Lung microvascular endothelial cell (primary cell): ENCODE data around the gene PLP2. TPM values are rescaled to one million over a fixed set of nuclear protein-coding genes. Genes with fewer than 3 reads are reported as not detected.

Experiments
- DNase-seq, 2 donors: peaks; one replicate each; pipeline versions ENCODE4 v3.0.0 to v3.0.0-alpha.2; 2010; ENCODE audit warnings: low read depth in 2 of 2
- total RNA-seq: library from RNA; depleted of rRNA; stranded (reverse); fragments of >200 nt; gene quantifications from 2 replicates; pipeline ENCODE4 v1.2.1, GENCODE V29; 2014

PLP2 gene
- total RNA-seq, 1 donor from 2014 or later = 6.7 TPM

- peak; percentile 57 to 73 for DNase-seq
Observed at GRCh38 chrX:49186125-49187027, 14.7 kb downstream of the PLP2 start, which contains the start of gene PRICKLE3. Gene PRICKLE3 (minus strand): TSS chrX:49186373. CDS start chrX:49186297, 76 bp downstream.

GRCh38 chrX:49187028-49187394, 15.3 kb downstream of the PLP2 start:
- DNase-seq = no peak

- DNase-seq = no peak
Observed at GRCh38 chrX:49187526-49187925, 15.8 kb downstream of the PLP2 start.

DNA sequence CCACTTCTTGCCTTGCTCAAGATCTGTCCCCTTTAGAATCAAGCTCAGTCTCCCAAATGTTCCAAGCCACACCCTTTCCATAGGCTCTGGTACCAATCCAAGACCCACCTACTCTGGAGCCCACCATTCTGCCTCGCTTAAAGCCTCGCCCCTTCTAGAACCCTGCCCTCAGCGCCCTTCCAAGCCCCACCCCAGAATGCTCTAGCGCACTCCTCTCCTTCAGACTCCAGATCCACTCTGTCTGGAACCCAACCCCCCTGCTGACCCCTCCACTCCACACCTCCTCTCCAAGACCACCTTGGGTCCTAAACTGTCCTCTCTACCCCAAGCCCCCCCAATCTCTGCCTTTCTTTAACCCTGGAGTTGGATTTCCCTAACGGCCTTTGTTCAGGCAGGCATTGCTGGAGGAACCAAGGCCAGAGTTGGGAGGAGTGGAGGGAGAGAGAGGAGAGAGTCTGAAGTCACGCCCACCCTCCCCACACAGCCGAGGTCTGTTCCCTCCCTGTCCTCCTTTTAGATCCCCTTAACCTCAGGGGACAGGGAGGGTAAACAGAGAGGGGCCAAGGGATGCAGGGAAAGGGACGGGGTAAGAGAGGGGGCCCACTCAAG, 16.9 kb downstream of the PLP2 start:
- no peak for DNase-seq

DNA sequence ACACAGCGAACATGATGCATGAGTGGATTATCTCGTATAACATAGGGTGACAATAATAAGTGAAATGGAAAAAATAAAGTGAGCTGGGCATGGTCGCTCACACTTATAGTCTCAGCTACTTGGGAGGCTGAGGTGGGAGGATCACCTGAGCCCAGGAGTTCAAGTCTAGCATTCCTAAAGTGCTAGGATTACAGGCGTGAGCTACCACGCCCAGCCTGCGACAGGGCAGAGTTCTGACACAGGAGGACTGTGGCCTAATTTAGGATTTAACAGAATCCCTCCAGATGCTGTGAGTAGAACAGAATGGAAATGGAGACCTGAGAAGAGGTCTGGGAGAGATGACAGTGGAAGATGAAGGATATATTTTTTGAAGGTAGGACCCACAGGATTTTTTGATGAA, 17.9 kb downstream of the PLP2 start:
- no peak for DNase-seq

DNA sequence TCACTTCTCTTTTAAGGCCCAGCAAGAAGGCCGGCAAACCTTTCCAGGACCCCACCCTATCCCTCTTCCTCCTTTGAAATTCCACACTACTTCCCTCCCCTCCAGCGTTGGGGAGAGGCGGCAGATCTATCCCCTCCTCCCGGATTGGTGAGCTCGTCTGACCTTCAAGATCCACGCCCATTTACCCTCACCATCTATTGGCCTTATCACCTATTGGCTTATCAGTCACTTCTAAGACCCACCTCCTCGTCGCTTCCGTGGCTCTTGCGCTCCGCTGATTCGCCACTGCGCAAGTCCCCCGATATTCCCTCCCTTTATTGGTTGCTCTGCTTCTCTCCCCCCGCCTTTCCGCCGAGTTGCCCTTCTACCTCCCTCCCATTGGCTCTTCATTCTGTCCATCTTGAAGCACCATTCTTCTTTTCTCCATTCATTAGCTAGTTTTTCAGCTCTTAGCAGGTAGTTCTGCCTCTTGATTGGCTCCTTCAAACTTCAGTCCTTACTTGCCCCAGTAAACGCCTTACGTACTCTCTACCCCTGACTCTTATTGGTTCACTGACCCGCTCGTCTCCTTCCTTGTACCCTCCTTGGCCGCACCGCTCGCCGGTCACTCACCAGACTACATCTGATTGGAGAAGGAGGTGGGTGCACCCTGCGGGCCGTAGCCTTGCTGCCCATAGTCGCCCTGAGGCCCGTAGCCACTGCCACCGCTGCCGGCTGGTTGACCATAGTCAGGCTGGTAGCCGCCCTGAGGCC, 19.3 kb downstream of the PLP2 start:
- peak; percentile 99 for DNase-seq

DNA sequence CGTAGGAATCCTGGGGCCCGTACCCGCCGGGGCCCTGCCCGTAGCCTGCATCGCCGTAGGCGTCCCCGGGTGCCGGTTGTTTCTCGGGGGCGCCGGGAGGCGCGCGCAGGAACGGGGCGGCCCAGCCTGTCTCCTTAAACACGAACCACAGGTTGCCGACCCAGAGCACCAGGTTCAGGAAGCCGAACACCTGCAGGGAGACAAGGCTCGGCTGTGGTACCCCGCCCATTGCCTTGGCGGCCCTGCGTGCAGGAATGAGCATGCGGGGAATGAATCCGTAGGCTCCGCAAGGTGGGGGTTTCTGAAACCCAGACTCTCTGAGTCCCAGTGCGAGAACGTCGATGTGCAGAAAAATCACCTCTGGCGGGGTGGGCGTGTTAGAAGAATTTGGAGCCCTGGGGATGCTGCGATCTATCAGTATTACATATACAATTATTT, 19.9 kb downstream of the PLP2 start:
- DNase-seq = peak in 1 of 2 donors; percentile 5

DNA sequence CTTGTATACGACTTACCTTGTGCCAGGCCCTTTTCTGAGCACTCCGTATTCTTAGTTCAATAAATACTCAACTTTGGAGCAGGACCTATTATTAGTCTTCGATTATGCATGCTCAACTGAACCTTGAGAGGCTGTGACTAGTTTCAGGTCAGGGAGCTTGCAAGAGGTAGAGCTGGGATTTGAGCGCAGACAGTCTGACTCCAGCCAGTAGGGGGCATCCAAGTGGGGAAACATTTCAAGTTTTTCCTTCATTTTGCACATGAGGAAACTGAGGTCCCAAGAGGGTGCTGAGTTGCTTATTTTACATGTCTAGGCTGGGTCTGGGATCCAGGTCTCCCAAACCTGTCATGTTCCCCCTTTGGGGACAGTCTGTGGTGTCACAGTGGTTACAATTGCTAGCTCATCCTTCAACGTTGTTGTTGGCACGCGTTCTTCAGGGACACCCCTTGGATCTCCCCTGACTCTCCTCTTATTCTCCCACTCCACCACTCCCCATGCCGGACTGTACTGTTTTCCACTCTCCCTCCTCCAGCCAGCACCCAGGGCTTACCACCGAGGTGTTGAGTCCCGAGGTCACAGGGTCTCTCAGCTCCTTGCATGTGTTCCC, 21.1 kb downstream of the PLP2 start:
- DNase-seq = peak; percentile 42 to 43

DNA sequence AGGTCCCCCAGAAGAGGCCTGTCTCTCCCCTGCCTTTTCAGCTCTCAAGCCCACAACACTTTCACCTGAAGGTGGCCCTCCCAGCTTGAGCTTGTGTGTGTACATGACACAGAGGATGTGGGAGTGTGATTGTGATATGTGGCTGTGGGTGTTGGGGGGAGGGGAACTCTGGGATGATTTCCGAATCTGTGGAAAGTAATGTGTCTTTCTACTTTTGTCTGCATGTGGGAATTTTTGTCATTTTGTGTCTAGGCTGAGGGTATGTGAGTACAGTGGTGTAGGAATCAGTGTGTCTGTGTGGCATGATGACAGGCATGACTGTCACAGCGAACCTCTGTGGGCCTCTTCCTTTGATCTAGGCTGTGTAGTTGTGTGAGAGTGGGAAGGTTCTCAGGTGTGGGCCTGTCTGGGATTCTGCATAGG, 21.9 kb downstream of the PLP2 start:
- no peak for DNase-seq

- no peak for DNase-seq
Observed at GRCh38 chrX:49197543-49198087, 25.9 kb downstream of the PLP2 start.

GRCh38 chrX:49198540-49199314, 27.0 kb downstream of the PLP2 start:
- no peak for DNase-seq

GRCh38 chrX:49199315-49199595, 27.6 kb downstream of the PLP2 start:
- DNase-seq = no peak

DNA sequence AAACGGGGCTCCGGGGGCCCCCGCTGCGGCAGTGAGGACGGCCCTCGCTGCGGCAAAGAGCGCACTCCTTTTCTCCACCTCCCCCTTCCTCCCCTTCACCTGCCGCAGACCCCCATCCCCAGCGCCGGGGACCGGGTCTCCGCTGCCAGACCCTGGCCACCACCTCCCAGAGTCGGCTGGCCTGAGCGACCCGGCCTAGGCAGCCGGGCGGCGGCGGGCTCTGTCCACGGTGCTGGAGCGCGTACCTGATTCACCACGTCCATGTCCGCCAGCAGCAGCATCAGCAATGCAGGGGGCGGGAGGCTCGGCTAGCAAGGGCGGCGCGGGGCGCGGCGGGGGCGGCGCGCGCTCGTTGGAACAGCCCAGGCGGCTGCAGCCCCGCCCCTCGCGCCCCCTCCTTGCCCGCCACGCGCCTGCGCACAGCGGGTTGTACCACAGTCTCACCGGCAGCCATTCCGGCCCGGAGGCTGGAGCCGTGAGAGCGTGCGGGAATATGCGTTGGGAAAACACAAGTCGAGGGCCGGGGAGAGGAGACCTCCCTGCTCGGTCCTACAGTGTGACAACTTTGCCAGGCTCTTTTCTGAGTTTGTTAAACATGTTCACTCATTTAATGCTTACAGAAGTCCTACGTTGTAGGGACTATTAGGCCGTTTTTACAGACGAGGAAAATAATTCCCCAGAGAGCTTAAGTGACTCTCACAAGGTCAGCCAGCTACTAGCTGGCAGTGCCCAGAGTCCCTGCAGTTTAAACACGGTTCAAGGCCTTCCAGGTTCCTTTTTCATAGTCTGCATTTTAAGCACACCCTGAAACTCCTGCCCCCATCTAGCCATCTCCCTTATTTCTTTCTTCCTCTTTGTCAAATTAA, 28.4 kb downstream of the PLP2 start, which contains the start of gene SYP:
TSS of gene SYP (minus strand) at position 288 of the 866 bp plus-strand sequence. CDS start at position 281, 7 bp downstream.
- peak; percentile 89 to 94 for DNase-seq

DNA sequence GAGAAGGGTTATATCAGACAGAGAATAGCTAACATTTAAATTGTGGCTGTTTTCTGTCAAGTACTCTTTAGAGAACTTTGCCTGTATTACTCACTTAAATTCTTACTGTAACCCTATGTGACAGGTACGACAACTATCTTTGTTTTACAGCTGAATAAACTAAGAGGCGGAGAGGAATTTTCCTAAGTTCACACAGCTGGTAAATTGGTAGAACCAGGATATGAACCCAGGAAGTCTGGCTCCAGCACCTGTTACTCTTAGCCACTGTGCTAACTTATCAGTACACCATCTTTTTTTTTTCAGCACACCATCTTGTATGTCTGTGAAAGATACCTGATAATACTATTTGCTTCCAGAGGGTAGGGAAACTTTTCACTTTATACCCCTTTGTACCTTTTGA, 30.3 kb downstream of the PLP2 start:
- no peak for DNase-seq

- DNase-seq = no peak
Observed at GRCh38 chrX:49203536-49203935, 31.8 kb downstream of the PLP2 start.

DNA sequence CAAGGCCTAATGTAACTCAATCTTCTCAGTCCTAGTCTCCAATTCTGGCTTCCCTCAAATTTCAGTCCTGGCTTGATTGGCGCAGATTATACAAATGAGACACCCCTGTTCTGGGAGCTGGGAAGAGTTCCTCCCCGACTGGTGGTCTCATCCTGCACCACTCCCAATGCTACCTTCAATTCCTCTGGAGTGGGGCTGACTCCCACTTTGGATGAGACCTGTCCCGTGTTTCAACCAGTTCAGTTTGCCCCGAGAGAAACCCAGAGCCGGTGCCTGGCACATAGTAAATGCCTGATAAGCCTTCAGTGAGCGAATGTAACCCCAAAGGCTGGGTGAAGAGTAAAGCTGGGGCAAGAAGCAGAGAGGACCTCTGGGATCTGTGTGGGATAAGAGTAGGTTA, 32.3 kb downstream of the PLP2 start:
- no peak for DNase-seq

DNA sequence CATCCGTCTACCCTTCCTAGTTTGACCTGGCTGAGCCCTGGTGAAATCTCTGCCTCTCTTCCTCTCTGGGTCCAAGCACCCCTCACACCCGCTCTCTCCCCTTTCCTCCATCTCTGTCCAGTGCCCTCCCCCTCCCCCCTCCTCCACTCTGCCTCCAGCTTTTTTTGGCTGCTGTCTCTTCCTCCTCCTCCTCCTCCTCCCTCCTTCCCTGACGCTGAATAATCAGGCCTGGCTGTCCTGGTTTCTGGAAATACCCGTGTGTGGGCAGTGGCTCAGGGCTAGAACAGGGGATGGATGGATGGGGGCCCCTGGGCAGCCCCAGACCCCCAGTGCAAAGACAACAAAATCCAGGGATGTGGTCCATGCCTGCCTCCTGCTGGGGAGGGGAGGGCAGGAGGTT, 33.0 kb downstream of the PLP2 start:
- no peak for DNase-seq

- no peak for DNase-seq
Observed at GRCh38 chrX:49205443-49205842, 33.7 kb downstream of the PLP2 start.

DNA sequence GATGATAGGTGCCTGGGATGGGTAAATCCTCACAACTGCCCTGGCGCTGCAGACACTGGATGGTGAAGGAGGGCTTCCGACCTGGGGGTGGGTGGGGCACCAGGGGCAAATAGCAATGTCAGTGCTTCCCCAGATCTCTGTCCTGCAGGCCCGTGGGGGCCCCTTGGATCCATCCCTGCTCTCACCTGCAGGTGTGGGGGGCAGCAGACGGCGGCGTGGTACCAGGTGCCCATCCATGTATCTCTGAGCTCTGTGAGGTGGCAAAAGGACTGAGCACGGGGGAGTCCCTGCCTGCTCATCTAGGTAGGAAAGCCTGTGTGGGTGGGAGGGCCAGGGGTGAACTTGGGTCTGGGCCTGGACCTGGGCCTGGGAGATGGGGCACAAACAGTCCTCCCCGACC, 34.8 kb downstream of the PLP2 start:
- no peak for DNase-seq

- no peak for DNase-seq
Observed at GRCh38 chrX:49208399-49208798, 36.7 kb downstream of the PLP2 start.
